Measurements from ENCODE around the gene FERMT1. TPM values are rescaled to one million over a fixed set of nuclear protein-coding genes. Genes with fewer than 3 reads are reported as not detected.

The FERMT1 gene
- total RNA-seq, 1 donor from 2014 or later = 9.8 TPM

GRCh38 chr20:6142348-6142993, 19.6 kb upstream of the FERMT1 start:
- no peaks in the 10 kb centered on the region for H3K9me3 ChIP-seq
- TF ChIP-seq POLR2AphosphoS5 (IDR thresholded peaks at IDR 0.05; ENCODE audit: insufficient read depth in 1 of 2, low read depth in 1 of 2) = no peak
- TF ChIP-seq POLR2A (IDR thresholded peaks at IDR 0.05) = no peak
- TF ChIP-seq CTCF (IDR thresholded peaks at IDR 0.05) = peak; percentile 35 to 75 (median 63)
- H3K27ac ChIP-seq = no peak overlapping the region
- no peaks in the 10 kb centered on the region for H3K4me1 ChIP-seq
- intact Hi-C loops (cut with DNase I) = no loop called here
- H3K36me3 ChIP-seq = no peaks in the 10 kb centered on the region
- no peak overlapping the region for H3K4me3 ChIP-seq
- no peaks in the 10 kb centered on the region for H3K27me3 ChIP-seq
- DNase-seq (ENCODE audit: extremely low spot score in 2 of 2) = no peak

GRCh38 chr20:6140947-6141346, 18.1 kb upstream of the FERMT1 start:
- Histone ChIP-seq H3K9me3 (no peaks in the 10 kb centered on the region), H3K27ac (no peak overlapping the region), H3K4me1 (no peaks in the 10 kb centered on the region), H3K36me3 (no peaks in the 10 kb centered on the region), H3K27me3 (no peaks in the 10 kb centered on the region), H3K4me3 (no peak overlapping the region)
- intact Hi-C loops (cut with DNase I) = no loop called here
- no peak for DNase-seq (ENCODE audit: extremely low spot score in 2 of 2)
- TF ChIP-seq POLR2AphosphoS5 (IDR thresholded peaks at IDR 0.05; ENCODE audit: insufficient read depth in 1 of 2, low read depth in 1 of 2) = no peak
- no peak for TF ChIP-seq POLR2A (IDR thresholded peaks at IDR 0.05)
- TF ChIP-seq CTCF (IDR thresholded peaks at IDR 0.05) = no peak

- Histone ChIP-seq H3K4me1 (no peaks in the 10 kb centered on the region), H3K27ac (no peak overlapping the region), H3K27me3 (no peaks in the 10 kb centered on the region), H3K36me3 (no peaks in the 10 kb centered on the region), H3K4me3 (no peak overlapping the region), H3K9me3 (no peaks in the 10 kb centered on the region)
- TF ChIP-seq CTCF (IDR thresholded peaks at IDR 0.05) (no peak), POLR2AphosphoS5 (IDR thresholded peaks at IDR 0.05; ENCODE audit: insufficient read depth in 1 of 2, low read depth in 1 of 2) (no peak), POLR2A (IDR thresholded peaks at IDR 0.05) (no peak)
- no peak for DNase-seq (ENCODE audit: extremely low spot score in 2 of 2)
- intact Hi-C loops (cut with DNase I) = no loop called here
These were observed 12.5 kb upstream of the FERMT1 start for GRCh38 chr20:6135347-6135746.

GRCh38 chr20:6134592-6134991, 11.8 kb upstream of the FERMT1 start:
- H3K27ac ChIP-seq = no peak overlapping the region
- no peaks in the 10 kb centered on the region for H3K36me3 ChIP-seq
- H3K4me1 ChIP-seq = no peaks in the 10 kb centered on the region
- H3K27me3 ChIP-seq = no peaks in the 10 kb centered on the region
- intact Hi-C loops (cut with DNase I) = no loop called here
- no peaks in the 10 kb centered on the region for H3K9me3 ChIP-seq
- no peak for DNase-seq (ENCODE audit: extremely low spot score in 2 of 2)
- H3K4me3 ChIP-seq = no peak overlapping the region
- no peak for TF ChIP-seq POLR2A (IDR thresholded peaks at IDR 0.05)
- no peak for TF ChIP-seq POLR2AphosphoS5 (IDR thresholded peaks at IDR 0.05; ENCODE audit: insufficient read depth in 1 of 2, low read depth in 1 of 2)
- no peak for TF ChIP-seq CTCF (IDR thresholded peaks at IDR 0.05)

- no peaks in the 10 kb centered on the region for H3K4me1 ChIP-seq
- no peaks in the 10 kb centered on the region for H3K9me3 ChIP-seq
- intact Hi-C loops (cut with DNase I) = no loop called here
- no peaks in the 10 kb centered on the region for H3K27me3 ChIP-seq
- no peak for DNase-seq (ENCODE audit: extremely low spot score in 2 of 2)
- H3K4me3 ChIP-seq = no peak overlapping the region
- no peak overlapping the region for H3K27ac ChIP-seq
- H3K36me3 ChIP-seq = no peaks in the 10 kb centered on the region
- no peak for TF ChIP-seq POLR2A (IDR thresholded peaks at IDR 0.05)
These were observed 7.2 kb upstream of the FERMT1 start for GRCh38 chr20:6130045-6130444.
